ENCODE data around the gene PTEN.
"Not testable (repeated sequence)": the region's sequence is repeated elsewhere in the genome, so short reads cannot be mapped to it uniquely, and the experiment has no call there.

PTEN gene

DNA sequence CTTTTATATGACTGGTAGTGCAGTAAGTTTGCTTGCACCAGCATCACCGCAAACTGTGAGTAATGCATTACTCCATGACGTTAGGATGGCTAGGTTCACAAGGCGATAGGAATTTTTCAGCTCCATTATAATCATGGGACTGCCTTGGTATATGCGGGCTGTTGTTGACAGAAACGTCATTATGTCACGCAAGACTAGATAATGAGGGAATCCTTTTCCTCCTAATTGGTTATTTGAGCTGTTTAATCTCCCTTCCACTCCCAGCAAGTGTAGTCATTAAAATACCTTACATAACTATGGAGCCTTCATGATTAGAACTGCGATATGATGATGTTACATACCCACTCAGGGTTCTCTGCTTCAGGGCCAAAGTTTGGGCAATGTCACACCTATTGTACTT, 17.4 kb upstream of the PTEN start:
- peak; percentile 90 for DNase-seq (ENCODE audit: low read depth)

DNA sequence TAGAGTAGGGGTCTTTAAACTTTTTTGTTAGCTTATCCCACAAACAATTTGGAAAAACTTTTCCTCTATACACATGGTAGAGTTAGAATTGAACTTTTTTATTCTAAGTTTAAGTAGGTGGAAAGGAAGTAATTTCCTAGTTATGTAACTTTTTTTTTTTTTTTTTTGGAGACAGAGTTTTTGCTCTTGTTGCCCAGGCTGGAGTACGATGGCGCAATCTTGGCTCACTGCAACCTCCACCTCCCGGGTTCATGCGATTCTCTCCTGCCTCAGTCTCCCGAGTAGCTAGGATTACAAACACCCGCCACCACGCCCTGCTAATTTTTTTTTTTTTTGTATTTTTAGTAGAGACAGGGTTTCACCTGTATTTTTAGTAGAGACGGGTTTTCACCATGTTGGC, 16.7 kb upstream of the PTEN start:
- DNase-seq (ENCODE audit: low read depth): not testable (repeated sequence)

DNA sequence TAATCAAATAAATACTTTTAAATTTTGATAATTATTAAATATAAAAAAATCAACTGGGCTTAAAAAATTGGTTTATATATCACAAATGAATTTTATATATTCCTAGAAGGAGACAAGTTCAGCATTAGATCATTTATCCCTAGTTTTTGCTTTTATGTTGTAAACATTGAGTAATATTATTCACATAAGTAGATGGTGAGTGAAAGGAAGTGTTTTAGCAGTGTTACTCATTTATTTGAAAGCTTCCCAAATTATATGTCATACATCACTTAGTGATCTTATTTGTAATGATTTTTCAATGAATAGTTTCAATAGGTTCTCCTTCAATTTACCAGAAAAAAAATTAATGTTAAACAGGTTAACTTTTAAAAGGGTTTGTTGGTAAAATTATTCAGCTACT, 15.9 kb upstream of the PTEN start:
- peak; percentile 30 for DNase-seq (ENCODE audit: low read depth)

DNA sequence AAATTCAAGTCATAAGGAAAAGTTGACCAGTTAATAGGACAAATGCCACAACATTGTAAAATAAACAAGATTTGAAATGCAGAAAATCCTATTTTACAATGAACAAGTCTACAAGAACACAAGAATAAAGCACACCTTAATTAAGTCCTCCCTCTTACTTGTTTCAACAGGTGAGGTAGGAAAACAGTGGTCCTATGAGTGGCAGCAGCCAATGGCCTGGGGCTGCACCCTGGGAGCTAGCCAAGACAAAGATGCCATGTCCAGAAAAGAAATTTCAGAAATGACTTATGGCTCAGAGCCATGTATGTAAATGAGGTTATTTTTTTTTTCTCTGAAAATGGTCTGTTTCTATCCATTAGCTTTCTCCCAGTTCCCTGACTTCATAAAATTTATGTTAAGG, 14.4 kb upstream of the PTEN start:
- no peak for DNase-seq (ENCODE audit: low read depth)

DNA sequence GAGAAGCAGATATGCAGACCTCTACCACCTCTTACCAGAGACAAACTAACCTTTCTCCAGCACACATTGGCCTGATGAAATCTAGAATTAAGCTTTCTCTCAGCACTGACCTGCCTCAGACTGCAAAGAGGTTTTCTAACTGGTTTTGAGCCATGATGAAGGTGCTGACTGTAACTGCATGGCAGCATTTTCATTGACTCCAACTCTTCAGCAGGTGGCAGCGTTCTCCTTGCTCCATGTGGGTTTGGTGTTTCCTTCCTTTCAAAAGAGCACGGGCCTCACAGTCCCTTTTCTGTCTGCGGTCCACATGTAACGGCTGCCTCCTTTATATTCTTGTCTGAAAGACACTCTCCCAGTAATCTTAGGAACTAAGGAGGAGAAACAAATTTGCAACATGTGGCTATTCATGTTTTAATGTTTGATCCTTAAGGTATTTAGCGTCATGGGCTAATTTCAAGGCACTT, 12.7 kb upstream of the PTEN start:
- peak; percentile 74 for DNase-seq (ENCODE audit: low read depth)

DNA sequence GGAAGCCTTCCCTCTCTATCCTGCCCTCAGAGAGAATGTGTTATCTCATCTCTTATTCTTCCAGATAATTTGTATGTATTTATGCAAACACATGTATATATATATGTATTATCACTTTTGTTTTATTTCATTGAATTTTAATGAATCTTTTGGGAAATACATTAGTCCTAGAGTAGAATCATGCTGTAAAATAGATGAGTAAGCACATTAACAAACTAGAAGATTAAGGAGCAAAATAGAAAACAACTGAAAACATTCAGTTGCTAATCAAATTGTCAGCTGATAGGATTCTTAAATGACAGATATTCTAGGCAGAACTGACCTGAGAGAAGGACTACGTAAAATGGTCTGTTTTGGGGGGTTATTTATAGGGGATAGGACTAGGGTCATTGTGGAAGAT, 11.3 kb upstream of the PTEN start:
- no peak for DNase-seq (ENCODE audit: low read depth)

DNA sequence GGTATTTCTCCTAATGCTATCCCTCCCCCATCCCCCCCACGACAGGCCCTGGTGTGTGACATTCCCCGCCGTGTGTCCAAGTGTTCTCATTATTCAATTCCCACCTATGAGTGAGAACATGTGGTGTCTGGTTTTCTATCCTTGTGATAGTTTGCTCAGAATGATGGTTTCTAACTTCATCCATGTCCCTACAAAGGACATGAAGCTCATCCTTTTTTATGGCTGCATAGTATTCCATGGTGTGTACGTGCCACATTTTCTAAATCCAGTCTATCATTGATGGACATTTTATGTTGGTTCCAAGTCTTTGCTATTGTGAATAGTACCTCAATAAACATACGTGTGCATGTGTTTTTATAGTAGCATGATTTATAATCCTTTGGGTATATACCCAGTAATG, 8.2 kb upstream of the PTEN start:
- DNase-seq (ENCODE audit: low read depth): not testable (repeated sequence)

DNA sequence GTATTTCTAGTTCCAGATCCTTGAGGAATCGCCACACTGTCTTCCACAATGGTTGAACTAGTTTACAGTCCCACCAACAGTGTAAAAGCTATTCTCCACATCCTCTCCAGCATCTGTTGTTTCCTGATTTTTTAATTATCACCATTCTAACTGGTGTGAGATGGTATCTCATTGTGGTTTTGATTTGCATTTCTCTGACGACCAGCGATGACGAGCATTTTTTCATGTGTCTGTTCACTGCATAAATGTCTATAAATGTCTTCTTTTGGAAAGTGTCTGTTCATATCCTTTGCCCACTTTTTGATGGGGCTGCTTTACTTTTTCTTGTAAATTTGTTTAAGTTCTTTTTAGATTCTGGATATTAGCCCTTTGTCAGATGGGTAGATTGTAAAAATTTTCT, 7.8 kb upstream of the PTEN start:
- DNase-seq (ENCODE audit: low read depth): not testable (repeated sequence)

DNA sequence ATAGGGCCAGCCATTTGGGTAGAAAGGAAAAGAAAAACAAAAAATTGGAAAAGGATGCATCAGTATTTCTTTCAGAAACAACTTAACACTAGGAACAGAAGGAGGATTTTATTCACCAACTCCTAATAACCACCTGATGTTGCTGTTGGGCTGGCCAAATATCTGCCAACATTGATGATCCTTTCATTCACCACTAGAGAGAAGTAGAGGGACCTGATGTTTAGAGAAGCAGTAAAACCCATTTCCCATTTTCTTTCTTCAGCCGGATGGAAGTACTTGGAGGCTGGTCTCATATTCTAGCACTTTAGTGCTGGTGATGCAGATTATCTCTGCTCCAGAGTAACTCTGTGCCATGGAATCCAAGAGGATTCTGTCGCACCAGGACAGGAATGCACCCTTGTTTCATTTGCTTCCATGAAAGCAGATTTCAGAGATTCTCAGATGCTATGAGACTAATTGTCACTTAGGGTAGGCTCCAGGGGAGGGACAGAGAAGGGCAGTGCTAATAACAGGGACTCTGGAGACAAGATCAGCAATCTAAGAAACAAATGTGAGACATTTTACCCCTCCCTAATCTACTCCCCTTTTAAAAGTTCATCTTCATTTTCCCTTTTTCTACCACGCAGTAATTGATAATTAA, 3.1 kb upstream of the PTEN start:
- peak; percentile 77 for DNase-seq (ENCODE audit: low read depth)

DNA sequence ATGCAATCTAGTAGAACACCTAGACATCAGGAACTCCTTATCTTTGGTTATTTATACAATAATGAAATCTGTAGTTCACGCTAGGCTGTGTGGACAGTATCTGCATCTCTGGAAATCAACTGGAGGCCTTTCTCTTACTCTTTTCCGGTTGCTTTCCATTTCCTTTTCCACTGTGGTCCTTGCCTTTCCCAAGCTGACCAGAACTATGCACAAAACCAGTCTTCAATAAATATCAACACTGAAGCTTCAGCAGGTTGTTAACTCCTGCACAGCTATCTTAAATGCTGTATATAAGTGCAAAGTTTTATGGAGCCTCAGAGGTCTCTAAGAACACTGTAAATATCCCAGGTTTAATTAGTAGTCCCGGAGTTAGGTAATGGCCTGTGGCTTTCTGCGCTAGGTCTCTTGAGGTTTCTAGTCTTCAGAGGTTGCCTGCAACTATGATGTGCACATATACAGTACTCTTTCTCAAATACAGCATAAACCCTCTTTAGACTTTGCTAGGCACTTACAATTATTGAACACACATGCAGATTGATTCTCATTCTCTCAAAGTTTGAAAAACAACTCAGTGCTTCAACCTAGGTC, 2.5 kb upstream of the PTEN start:
- DNase-seq (ENCODE audit: low read depth): no peak

DNA sequence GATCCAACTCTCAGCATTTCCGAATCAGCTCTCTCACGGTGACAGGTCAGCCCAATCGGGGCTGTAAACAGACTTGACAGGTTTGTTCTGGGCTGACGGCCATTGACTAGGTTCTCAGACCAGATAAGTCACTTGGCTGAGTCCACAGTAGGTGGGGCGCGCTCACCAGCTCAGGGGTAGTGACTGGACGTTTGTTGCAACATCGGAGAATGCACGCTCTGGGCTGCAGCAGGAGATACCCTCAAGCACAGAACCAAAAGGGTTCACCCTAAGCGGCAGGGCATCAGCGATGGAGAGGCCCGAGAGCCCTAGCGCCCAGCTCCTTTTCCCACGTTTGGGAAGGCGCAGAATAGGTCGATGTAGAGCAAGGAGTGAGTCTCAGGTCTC, 1.9 kb upstream of the PTEN start:
- DNase-seq (ENCODE audit: low read depth): peak; percentile 87

DNA sequence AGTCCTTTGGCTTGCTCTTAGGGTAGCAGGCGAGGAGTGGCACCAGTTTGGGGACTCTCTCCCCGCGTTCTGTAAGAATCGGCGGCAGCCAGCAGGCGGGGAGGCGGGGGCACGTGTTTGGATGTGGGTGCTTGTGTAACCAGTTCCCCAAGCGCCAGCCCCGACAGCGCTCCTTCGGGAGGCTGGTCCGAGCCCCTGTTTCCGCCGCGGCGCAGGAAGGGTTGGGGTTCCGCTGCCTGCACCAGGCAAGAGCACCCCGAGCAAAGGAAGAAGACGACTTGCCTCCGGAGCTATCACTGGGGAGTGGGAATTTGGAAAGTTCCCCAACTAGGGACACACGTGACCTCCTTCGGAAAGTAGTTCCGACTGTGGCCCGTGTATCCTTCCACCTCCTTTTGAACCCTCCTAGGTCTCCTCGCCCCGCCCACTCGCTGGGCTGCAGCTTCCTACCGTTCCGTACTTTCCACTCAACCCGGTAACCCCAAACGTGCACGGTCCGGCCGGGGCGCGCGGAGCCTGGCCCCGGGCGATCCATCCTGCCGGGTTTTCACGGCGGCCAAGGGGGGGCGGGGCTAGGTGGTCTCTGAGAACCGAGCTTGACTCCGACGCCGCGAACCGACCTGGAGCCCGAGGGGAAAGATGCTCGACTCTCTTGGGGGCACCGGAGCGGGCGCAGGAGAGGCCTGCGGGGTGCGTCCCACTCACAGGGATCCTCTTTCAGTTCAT, 1.3 kb upstream of the PTEN start:
- DNase-seq (ENCODE audit: low read depth): peak; percentile 97

DNA sequence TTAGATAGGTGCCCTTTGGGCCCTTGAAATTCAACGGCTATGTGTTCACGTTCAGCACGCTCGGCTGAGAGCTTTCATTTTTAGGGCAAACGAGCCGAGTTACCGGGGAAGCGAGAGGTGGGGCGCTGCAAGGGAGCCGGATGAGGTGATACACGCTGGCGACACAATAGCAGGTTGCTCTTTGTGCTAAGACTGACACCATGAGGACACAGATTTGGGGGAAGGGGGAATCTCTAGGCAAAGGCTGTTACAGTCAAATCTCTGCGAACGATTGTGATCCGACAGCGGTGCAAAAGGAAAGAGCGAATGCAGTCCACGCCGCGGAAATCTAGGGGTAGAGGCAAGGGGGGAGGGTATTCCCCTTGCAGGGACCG, 759 bp upstream of the PTEN start:
- no peak for DNase-seq (ENCODE audit: low read depth)

DNA sequence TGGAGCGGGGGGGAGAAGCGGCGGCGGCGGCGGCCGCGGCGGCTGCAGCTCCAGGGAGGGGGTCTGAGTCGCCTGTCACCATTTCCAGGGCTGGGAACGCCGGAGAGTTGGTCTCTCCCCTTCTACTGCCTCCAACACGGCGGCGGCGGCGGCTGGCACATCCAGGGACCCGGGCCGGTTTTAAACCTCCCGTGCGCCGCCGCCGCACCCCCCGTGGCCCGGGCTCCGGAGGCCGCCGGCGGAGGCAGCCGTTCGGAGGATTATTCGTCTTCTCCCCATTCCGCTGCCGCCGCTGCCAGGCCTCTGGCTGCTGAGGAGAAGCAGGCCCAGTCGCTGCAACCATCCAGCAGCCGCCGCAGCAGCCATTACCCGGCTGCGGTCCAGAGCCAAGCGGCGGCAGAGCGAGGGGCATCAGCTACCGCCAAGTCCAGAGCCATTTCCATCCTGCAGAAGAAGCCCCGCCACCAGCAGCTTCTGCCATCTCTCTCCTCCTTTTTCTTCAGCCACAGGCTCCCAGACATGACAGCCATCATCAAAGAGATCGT, 598 bp downstream of the PTEN start:
- peak; percentile 46 for DNase-seq (ENCODE audit: low read depth)

DNA sequence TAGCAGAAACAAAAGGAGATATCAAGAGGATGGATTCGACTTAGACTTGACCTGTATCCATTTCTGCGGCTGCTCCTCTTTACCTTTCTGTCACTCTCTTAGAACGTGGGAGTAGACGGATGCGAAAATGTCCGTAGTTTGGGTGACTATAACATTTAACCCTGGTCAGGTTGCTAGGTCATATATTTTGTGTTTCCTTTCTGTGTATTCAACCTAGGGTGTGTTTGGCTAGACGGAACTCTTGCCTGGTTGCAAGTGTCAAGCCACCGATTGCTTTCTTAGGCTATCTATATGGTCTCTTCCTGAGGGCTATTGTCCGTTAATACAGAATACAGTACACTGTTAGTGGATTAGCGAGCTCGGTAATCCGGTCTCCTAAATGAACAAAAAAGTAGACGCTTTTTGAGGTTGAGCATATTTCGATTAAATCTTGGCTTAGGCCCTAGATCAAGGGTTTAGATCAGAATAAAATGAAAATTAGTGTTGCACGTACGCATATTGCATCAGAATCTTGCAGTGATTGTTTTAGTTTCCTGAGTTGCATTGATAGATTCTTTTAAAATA, 1.2 kb downstream of the PTEN start:
- peak; percentile 37 for DNase-seq (ENCODE audit: low read depth)

DNA sequence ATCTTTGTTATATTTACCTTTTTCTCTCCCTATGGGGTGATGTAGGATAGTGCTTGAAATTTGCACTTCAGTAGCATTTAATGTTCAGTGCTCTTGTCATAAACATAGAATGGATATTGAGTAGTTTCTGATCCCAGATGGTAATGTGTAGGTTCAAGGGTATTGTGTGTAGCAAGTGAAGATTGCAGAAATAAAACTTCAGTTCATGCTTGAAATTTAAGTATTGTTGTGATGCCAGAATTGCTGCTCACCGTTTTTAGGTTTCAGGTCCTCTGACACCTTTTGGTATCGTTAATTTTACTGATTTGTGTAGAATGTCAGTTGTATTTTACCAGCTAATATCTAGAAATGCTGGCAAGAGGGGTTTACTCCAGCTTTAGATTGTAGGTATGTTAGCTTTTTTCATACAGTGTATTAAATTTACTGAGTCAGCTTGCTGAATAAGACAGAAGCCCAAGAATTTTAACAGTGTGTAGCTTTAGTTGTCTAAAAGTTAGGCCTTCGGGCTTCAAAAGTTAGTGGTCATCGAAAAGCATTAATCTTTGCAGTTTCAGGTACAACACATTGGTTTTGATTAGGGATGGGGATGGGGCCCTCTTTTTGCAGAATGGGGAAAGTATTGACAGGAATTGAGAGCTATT, 1.9 kb downstream of the PTEN start:
- DNase-seq (ENCODE audit: low read depth): peak; percentile 22

DNA sequence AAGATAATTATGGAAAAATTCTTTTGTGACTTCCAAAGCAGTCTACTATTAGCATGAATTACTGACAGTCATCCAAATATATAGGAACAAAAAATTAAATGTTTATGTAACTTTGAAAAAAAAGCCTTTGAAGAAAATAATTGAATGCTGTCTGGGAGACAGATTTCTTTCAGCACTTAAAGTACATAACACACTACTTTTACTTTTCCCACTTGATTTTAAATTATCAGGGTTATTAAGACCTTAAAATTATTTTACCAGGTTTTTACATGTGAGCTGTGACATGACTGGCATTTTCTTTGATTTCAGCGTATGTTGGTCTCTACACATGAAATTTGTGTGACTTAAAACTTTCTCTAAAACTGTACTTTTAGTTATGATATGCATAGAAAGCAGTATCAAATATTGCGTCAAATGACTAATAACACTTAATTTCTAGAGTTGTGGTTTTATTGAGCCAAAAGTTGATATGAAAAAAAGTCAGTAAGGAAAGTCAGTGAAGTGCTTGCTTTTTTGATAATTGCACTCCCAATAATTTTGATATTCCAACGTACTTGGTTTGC, 3.1 kb downstream of the PTEN start:
- peak; percentile 16 for DNase-seq (ENCODE audit: low read depth)

DNA sequence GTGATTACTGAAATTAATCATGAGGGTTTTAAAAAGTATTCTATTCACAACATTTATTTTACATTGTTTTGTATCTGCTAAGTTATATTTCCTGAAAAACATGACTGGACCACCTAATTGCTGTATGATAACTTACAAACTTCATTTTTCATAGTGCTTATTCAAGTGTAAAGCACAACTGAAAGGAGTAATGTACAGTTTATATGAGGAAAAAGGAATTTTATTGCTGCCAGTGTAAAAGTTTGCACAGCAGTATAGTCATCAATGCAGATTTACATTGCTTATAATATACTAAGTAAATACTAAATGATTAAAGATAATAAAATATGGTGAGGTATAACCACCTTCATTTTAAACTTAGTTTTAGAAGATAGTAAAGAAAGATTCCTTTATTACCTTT, 4.0 kb downstream of the PTEN start:
- no peak for DNase-seq (ENCODE audit: low read depth)

DNA sequence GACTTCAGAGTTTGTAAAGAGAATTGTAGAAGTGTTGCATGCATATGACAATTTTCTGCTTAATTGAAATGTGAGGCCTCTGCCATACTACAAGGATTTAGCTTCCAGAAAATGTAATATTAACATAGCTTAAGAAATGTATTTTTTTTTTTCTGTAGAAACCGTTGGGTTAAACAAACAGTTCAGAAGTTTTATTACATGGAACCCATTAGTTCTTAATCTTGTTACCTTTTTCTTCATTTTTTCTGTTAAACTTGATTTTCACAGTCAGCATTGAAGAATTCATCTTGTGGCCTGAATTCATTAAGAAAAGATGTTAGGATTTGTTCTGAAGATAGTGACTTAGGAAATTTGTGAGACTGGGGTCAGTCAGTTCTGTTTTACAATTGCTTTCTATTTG, 4.9 kb downstream of the PTEN start:
- DNase-seq (ENCODE audit: low read depth): peak; percentile 30

DNA sequence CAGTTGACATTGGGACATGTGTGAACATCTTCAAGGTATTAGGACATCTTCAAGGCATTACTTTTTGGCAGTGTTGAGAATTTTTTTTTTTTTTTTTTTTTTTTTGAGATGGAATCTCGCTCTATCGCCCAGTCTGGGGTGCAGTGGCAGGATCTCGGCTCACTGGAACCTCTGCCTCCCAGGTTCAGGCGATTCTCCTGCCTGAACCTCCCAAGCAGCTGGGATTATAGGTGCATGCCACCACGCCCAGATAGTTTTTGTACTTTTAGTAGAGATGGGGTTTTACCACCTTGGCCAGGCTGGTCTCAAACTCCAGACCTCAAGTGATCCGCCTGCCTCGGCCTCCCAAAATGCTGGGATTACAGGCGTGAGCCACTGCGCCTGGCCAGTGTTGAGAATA, 5.7 kb downstream of the PTEN start:
- not testable (repeated sequence) for DNase-seq (ENCODE audit: low read depth)

DNA sequence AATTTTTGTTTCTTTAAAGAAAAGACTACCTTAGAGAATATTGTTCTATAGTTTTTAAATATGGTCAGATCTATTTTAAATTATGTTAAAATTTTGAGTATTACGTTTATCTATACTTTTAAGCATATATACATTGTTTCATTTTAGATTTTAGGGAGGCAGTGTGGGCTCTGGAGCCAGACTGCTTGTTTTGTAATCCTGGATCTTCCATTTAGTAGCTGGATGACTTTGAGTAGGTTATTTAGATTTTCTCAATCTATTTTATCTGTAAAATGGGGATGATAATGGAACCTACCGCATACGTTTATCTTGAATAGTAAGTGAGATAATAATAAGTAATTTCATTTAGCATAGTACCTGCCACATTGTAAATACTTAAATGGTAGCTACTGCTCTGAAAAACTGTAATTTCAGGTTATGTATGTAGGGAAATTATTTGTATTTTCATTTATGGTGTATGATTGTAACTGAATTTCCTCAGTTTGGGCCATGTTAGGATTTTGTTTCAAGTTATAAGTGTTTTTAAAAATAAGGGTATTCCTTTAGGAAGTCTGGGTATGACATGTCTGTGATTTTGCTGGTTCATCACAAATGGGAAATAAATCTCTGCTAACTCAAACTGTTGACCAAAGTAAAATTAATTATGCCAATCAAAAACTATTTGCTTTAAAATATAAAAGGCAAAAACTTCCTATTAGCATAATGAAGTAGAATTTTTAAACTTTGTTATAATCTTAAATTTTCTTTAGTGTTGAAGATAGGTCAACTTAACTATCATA, 6.5 kb downstream of the PTEN start:
- no peak for DNase-seq (ENCODE audit: low read depth)

Measured in EH (cell line).